ENCODE results near the gene SHF. TPM values are rescaled to one million over a fixed set of nuclear protein-coding genes. Genes with fewer than 3 reads are reported as not detected.
A peak's percentile ranks its signal among the peaks of the same experiment; 100 is the strongest.

SHF gene
- total and polyA plus RNA-seq, 2 donors (not counting 3 experiments of a cell fraction or from before 2014, with no cell fraction given), result 2.8 to 5.2 TPM

DNA sequence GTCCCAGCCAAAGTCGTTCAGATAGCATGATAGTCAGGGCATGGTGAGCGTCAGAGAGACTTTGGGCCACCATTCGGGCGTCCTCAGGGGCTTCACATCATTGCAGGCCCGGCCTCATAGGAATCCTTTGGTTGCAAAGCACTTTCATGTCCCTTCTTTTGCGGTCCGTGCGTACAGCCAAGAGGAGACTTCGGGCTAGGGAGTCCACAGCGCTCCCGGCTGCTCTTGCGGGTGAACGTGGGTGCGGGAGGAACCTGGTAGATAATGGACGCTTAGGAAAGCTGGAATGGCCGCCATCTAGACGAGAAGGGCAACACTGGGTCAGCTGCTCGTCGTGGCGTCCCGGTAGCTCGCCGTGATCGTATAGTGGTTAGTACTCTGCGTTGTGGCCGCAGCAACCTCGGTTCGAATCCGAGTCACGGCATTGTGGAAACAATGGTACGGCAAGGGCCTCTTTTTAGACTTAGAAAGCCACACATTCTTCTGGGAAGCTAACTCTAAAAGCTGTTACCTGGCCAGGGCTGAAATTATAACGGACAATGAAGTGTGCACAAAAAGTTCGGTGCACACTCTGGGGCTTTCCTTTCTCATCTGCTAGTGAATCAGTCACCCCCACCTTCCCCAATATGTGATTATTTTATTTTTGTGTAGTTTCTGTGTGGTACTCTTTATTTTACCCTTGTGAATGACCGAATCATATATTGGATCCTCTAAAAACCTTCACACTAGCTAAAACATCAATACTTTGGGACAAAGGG lies 13.2 kb upstream of the SHF start:
- Histone ChIP-seq H3K27ac (ENCODE audit: insufficient read depth, low read depth, low read length) (peak overlapping the region; percentile 66), H3K4me2 (ENCODE audit: insufficient read depth, low read length) (peak overlapping the region; percentile 75), H3K9me1 (replicated peaks; ENCODE audit: control insufficient read depth, extremely low read depth, insufficient read depth, low read length) (no peaks in the 10 kb centered on the region), H3K9me3 (replicated peaks; ENCODE audit: control insufficient read depth, insufficient read depth, low read length) (no peaks in the 10 kb centered on the region), H3K4me1 (ENCODE audit: control insufficient read depth, extremely low read depth, insufficient read depth, low read length) (peaks cover 8% of the 10 kb centered on the region), H3K36me3 (ENCODE audit: control insufficient read depth in 2 of 2, extremely low read depth in 1 of 2, insufficient read depth in 2 of 2, low read length in 2 of 2) (no peaks in the 10 kb centered on the region), H3K79me2 (ENCODE audit: control insufficient read depth, insufficient read depth, low read length) (no peaks in the 10 kb centered on the region), H3K4me3 (replicated peaks in 1 of 3; ENCODE audit: insufficient read depth in 1 of 3, low read depth in 1 of 3, low read length in 3 of 3) (peak overlapping the region; percentile 35 to 83 (median 69)), H2AFZ (ENCODE audit: low read depth, low read length) (peak overlapping the region; percentile 84), H3K9ac (replicated peaks; ENCODE audit: extremely low read depth, insufficient read depth, low read length) (peak overlapping the region; percentile 87), H4K20me1 (replicated peaks; ENCODE audit: control insufficient read depth, extremely low read depth, insufficient read depth, low read length) (no peaks in the 10 kb centered on the region), H3K27me3 (ENCODE audit: control insufficient read depth in 2 of 2, insufficient read depth in 2 of 2, low read length in 2 of 2) (peaks cover 7 to 12% of the 10 kb centered on the region in 2 experiments)
- CTCF ChIA-PET, result interaction anchor here (0.8 to 8.9 kb wide), 7 partner anchors 10 to 413 kb away, joined by 3 to 98 read pairs (median 3); partner anchors contain the start of gene SHF
- TSS peak; percentile 100 for BruUV-seq (replicated peaks)
- POLR2A ChIA-PET, result interaction anchor here (1.4 to 1.9 kb wide), 2 partner anchors 13 to 201 kb away, joined by 3 to 7 read pairs; partner anchors contain the start of gene SHF
- no peak for TF ChIP-seq FOS (IDR thresholded peaks at IDR 0.05; ENCODE audit: borderline replicate concordance, insufficient read depth, low read length)
- TF ChIP-seq, protein P1, sequence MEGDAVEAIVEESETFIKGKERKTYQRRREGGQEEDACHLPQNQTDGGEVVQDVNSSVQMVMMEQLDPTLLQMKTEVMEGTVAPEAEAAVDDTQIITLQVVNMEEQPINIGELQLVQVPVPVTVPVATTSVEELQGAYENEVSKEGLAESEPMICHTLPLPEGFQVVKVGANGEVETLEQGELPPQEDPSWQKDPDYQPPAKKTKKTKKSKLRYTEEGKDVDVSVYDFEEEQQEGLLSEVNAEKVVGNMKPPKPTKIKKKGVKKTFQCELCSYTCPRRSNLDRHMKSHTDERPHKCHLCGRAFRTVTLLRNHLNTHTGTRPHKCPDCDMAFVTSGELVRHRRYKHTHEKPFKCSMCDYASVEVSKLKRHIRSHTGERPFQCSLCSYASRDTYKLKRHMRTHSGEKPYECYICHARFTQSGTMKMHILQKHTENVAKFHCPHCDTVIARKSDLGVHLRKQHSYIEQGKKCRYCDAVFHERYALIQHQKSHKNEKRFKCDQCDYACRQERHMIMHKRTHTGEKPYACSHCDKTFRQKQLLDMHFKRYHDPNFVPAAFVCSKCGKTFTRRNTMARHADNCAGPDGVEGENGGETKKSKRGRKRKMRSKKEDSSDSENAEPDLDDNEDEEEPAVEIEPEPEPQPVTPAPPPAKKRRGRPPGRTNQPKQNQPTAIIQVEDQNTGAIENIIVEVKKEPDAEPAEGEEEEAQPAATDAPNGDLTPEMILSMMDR (IDR thresholded peaks at IDR 0.05; ENCODE audit: extremely low read depth in 1 of 2, insufficient read depth in 1 of 2, low read depth in 1 of 2, low read length in 2 of 2), result no peak
- no peak for TF ChIP-seq EZH2 (IDR thresholded peaks at IDR 0.05; ENCODE audit: borderline replicate concordance, low read depth, low read length, severe bottlenecking)
- TF ChIP-seq JUN (IDR thresholded peaks at IDR 0.05; ENCODE audit: borderline replicate concordance, insufficient read depth, insufficient read length, low read depth), result no peak
- no peak for TF ChIP-seq POLR2A (IDR thresholded peaks at IDR 0.05; ENCODE audit: low read depth, low read length)
- no peak for TF ChIP-seq MYC (IDR thresholded peaks at IDR 0.05; ENCODE audit: low read depth, low read length)
- TF ChIP-seq, protein P2, sequence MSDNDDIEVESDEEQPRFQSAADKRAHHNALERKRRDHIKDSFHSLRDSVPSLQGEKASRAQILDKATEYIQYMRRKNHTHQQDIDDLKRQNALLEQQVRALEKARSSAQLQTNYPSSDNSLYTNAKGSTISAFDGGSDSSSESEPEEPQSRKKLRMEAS (IDR thresholded peaks at IDR 0.05; ENCODE audit: insufficient read depth, insufficient read length), result no peak
- no peak for TF ChIP-seq GATA2 (IDR thresholded peaks at IDR 0.05; ENCODE audit: insufficient read depth, insufficient read length, low read depth, low read length)
- no peak for TF ChIP-seq POLR2AphosphoS5 (IDR thresholded peaks at IDR 0.05; ENCODE audit: insufficient read depth, low read depth, low read length)
- peak; percentile 81 for DNase-seq (ENCODE audit: low read depth, low spot score)
- intact Hi-C loops (cut with micrococcal nuclease) (loop anchor here (1.0 to 10.0 kb wide), 6 partner anchors 78 to 721 kb away; partner anchors contain the start of genes BLOC1S6 and SLC30A4), dilution Hi-C loops (cut with MboI; ENCODE audit: extremely low pct_ligation_motif_present, low sequenced_read_pairs) (no loop called here)
- no peak for FAIRE-seq

Measured in endothelial cell of umbilical vein (primary cell).